Upper lobe of left lung (tissue), 4 donors: Measurements from ENCODE around the gene GAS2L2.

Source experiments
- EP300 ChIP-seq, 4 donors: sonication (generic); formaldehyde crosslinking; IDR thresholded peaks; one replicate each; pipeline ENCODE4 v1.5.1; 2017; ENCODE audit warnings: antibody characterized with exemption in 4 of 4, control low read depth in 2 of 4
- POLR2A ChIP-seq, 4 donors: fragments of 450-650 bp; IDR thresholded peaks; one replicate each; pipeline ENCODE4 v1.5.1; 2016 to 2017; ENCODE audit warnings: antibody characterized with exemption in 4 of 4, mild to moderate bottlenecking in 2 of 4

- TF ChIP-seq EP300 (IDR thresholded peaks at IDR 0.05) (no peak), POLR2A (IDR thresholded peaks at IDR 0.05) (no peak)
Measured at GRCh38 chr17:35705230-35705629, 47.8 kb downstream of the GAS2L2 start.
